CD14-positive monocyte (primary cell): ENCODE data around the gene RBPJL. TPM values are rescaled to one million over a fixed set of nuclear protein-coding genes. Genes with fewer than 3 reads are reported as not detected.

Experiments used
- DNase-seq, 3 donors: peaks; one replicate each; pipeline ENCODE4 v3.0.0-alpha.2; 2011 to 2022
- H2AFZ ChIP-seq: 2 replicates; pipeline ENCODE4 v1.6.0; 2012; ENCODE audit warnings: mild to moderate bottlenecking, low read depth, low read length, inconsistent platforms; ENCODE audit not compliant: insufficient read depth, poor library complexity, severe bottlenecking
- H3K27ac ChIP-seq, 2 donors: 1 replicate in 1 of 2; 2 replicates in 1 of 2; pipeline ENCODE4 v1.5.1; 2012 to 2013; ENCODE audit warnings: low read length in 2 of 2, control low read depth in 1 of 2, inconsistent platforms in 1 of 2, low read depth in 1 of 2, mild to moderate bottlenecking in 1 of 2
- H3K27me3 ChIP-seq, 2 donors: one replicate each; pipeline versions ENCODE4 v1.6.0 to v1.6.1; 2011 to 2013; ENCODE audit warnings: low read length in 2 of 2; ENCODE audit not compliant: control insufficient read depth in 2 of 2, insufficient read depth in 2 of 2
- H3K36me3 ChIP-seq, 2 donors: replicated peaks in 1 of 2; 1 replicate in 1 of 2; 2 replicates in 1 of 2; pipeline versions ENCODE4 v1.5.1 to v1.6.1; 2012 to 2013; ENCODE audit warnings: low read length in 2 of 2, control low read depth in 1 of 2, inconsistent platforms in 1 of 2, mild to moderate bottlenecking in 1 of 2; ENCODE audit not compliant: insufficient read depth in 2 of 2, control insufficient read depth in 1 of 2
- H3K4me1 ChIP-seq, 2 donors: 1 replicate in 1 of 2; 2 replicates in 1 of 2; pipeline versions ENCODE4 v1.5.1 to v1.6.1; 2012 to 2013; ENCODE audit warnings: low read length in 2 of 2, control low read depth in 1 of 2, inconsistent platforms in 1 of 2, mild to moderate bottlenecking in 1 of 2, moderate library complexity in 1 of 2; ENCODE audit not compliant: insufficient read depth in 2 of 2, control insufficient read depth in 1 of 2
- H3K4me2 ChIP-seq: replicated peaks from 2 replicates; pipeline ENCODE3; 2012; ENCODE audit warnings: low read length, moderate library complexity, mild to moderate bottlenecking; ENCODE audit not compliant: poor library complexity, severe bottlenecking; ENCODE audit errors: extremely low read depth
- H3K4me3 ChIP-seq, 3 experiments: fragments of 200-600 bp in 1 of 3; sonication (generic) in 1 of 3; replicated peaks in 1 of 3; 1 replicate in 2 of 3; 2 replicates in 1 of 3; pipeline ENCODE4 v1.5.1; 2011 to 2013; ENCODE audit warnings: low read length in 3 of 3, mild to moderate bottlenecking in 3 of 3, control low read depth in 2 of 3, low read depth in 2 of 3, inconsistent platforms in 1 of 3, moderate library complexity in 1 of 3
- H3K79me2 ChIP-seq: 2 replicates; pipeline ENCODE4 v1.6.0; 2012; ENCODE audit warnings: mild to moderate bottlenecking, control low read depth, inconsistent platforms, low read length, moderate library complexity; ENCODE audit not compliant: insufficient read depth
- H3K9ac ChIP-seq: 2 replicates; pipeline ENCODE4 v1.6.0; 2017; ENCODE audit warnings: low read length, mild to moderate bottlenecking; ENCODE audit not compliant: insufficient read depth, poor library complexity, severe bottlenecking
- H3K9me3 ChIP-seq, 2 donors: replicated peaks in 1 of 2; 1 replicate in 1 of 2; 2 replicates in 1 of 2; pipeline versions ENCODE4 v1.5.1 to v1.6.1; 2012 to 2013; ENCODE audit warnings: low read length in 2 of 2, control low read depth in 1 of 2; ENCODE audit not compliant: control insufficient read depth in 1 of 2, insufficient read depth in 1 of 2
- H4K20me1 ChIP-seq: 2 replicates; pipeline ENCODE4 v1.6.0; 2012; ENCODE audit warnings: mild to moderate bottlenecking, low read length, control low read depth, moderate library complexity; ENCODE audit not compliant: insufficient read depth
- H3K27ac Mint-ChIP-seq, 7 donors: one replicate each; pipeline ENCODE4 v1.8.0; 2020; ENCODE audit warnings: mild to moderate bottlenecking in 7 of 7, mixed read lengths in 7 of 7, moderate library complexity in 6 of 7, inconsistent platforms in 2 of 7
- H3K27me3 Mint-ChIP-seq, 3 donors: one replicate each; pipeline ENCODE4 v1.8.0; 2021 to 2022; ENCODE audit warnings: low read depth in 3 of 3, mild to moderate bottlenecking in 3 of 3, mixed read lengths in 3 of 3, moderate library complexity in 3 of 3, inconsistent platforms in 1 of 3
- H3K36me3 Mint-ChIP-seq, 2 donors: one replicate each; pipeline ENCODE4 v1.8.0; 2020; ENCODE audit warnings: mixed read lengths in 2 of 2, inconsistent platforms in 1 of 2, mild to moderate bottlenecking in 1 of 2
- H3K4me1 Mint-ChIP-seq: one replicate; pipeline ENCODE4 v1.8.0; 2020; ENCODE audit warnings: mild to moderate bottlenecking, mixed read lengths
- H3K4me3 Mint-ChIP-seq, 2 donors: one replicate each; pipeline ENCODE4 v1.8.0; 2020; ENCODE audit warnings: mild to moderate bottlenecking in 2 of 2, mixed read lengths in 2 of 2, moderate library complexity in 1 of 2
- H3K9me3 Mint-ChIP-seq, 7 donors: one replicate each; pipeline ENCODE4 v1.8.0; 2020 to 2022; ENCODE audit warnings: mixed read lengths in 7 of 7, mild to moderate bottlenecking in 6 of 7, moderate library complexity in 6 of 7, inconsistent platforms in 2 of 7
- CTCF ChIP-seq: fragments of 200-600 bp; IDR thresholded peaks from one replicate; pipeline ENCODE4 v1.8.0; 2022; ENCODE audit warnings: antibody characterized with exemption, mild to moderate bottlenecking
- WGBS: methylation state at CpG from one replicate; pipeline ENCODE4 v1.1.5; 2013; ENCODE audit warnings: missing lambda C conversion rate; ENCODE audit not compliant: insufficient coverage; 5-methylcytosine and 5-hydroxymethylcytosine counted together
- intact Hi-C, 2 donors: fragments of 100-400 bp; cut with micrococcal nuclease; formaldehyde crosslinking; loops; one replicate each; pipeline versions ENCODE4 v1.15.0 to v1.15.1; 2023
- polyA plus RNA-seq, 3 donors: library from polyadenylated mRNA; depleted of rRNA in 1 of 3; unstranded in 2 of 3; stranded (reverse) in 1 of 3; fragments of 300-500 nt in 2 of 3; fragments of >200 nt in 1 of 3; fragmentation: Illumina TruSeq in 2 of 3; gene quantifications; 1 replicate in 2 of 3; 2 replicates in 1 of 3; pipeline ENCODE4 v1.2.3, GENCODE V29; 2012 to 2021

RBPJL gene
- polyA plus RNA-seq, 3 donors, result not detected

- H3K4me3 ChIP-seq, result no peak overlapping the region
- TF ChIP-seq CTCF, result no peak
- no peak overlapping the region for H2AFZ ChIP-seq
- H3K4me1 Mint-ChIP-seq, result peaks cover 22% of the 10 kb centered on the region
- no peak overlapping the region for H3K4me3 Mint-ChIP-seq
- H3K27ac ChIP-seq, result no peak overlapping the region
- no peaks in the 10 kb centered on the region for H3K36me3 ChIP-seq
- peaks cover 6 to 8% of the 10 kb centered on the region in 2 donors for H3K36me3 Mint-ChIP-seq
- DNase-seq, result no peak
- H4K20me1 ChIP-seq, result no peaks in the 10 kb centered on the region
- H3K9me3 Mint-ChIP-seq, result peaks cover 0 to 2% (median 0%) of the 10 kb centered on the region in 7 donors
- H3K27me3 Mint-ChIP-seq, result peaks cover 0 to 3% (median 2%) of the 10 kb centered on the region in 3 donors
- no peak overlapping the region for H3K27ac Mint-ChIP-seq
- peaks cover 16 to 24% of the 10 kb centered on the region in 2 donors for H3K4me1 ChIP-seq
- intact Hi-C loops, result no loop called here
- no peak overlapping the region for H3K4me2 ChIP-seq
- no peaks in the 10 kb centered on the region for H3K27me3 ChIP-seq
- no peaks in the 10 kb centered on the region for H3K79me2 ChIP-seq
- H3K9me3 ChIP-seq, result no peaks in the 10 kb centered on the region
- WGBS, result 60% methylated on average over 1 of the region's 5 CpGs
- no peak overlapping the region for H3K9ac ChIP-seq
Measured at GRCh38 chr20:45340236-45340847, 33.7 kb downstream of the RBPJL start.

GRCh38 chr20:45340951-45341350 is 34.3 kb downstream of the RBPJL start:
- no peak overlapping the region for H3K27ac ChIP-seq
- no peak overlapping the region for H2AFZ ChIP-seq
- no peaks in the 10 kb centered on the region for H3K79me2 ChIP-seq
- Mint-ChIP-seq H3K4me3 (no peak overlapping the region), H3K9me3 (peaks cover 0 to 2% (median 0%) of the 10 kb centered on the region in 7 donors), H3K4me1 (peaks cover 28% of the 10 kb centered on the region), H3K36me3 (peaks cover 4% of the 10 kb centered on the region in 2 donors), H3K27ac (no peak overlapping the region), H3K27me3 (peaks cover 0 to 3% (median 2%) of the 10 kb centered on the region in 3 donors)
- H3K36me3 ChIP-seq, result no peaks in the 10 kb centered on the region
- WGBS, result 80% methylated on average over 1 of the region's 1 CpG
- H4K20me1 ChIP-seq, result no peaks in the 10 kb centered on the region
- no peaks in the 10 kb centered on the region for H3K27me3 ChIP-seq
- no peak for TF ChIP-seq CTCF
- intact Hi-C loops, result no loop called here
- H3K4me1 ChIP-seq, result peaks cover 16 to 30% of the 10 kb centered on the region in 2 donors
- H3K9ac ChIP-seq, result no peak overlapping the region
- no peak overlapping the region for H3K4me2 ChIP-seq
- DNase-seq, result no peak
- H3K9me3 ChIP-seq, result no peaks in the 10 kb centered on the region
- no peak overlapping the region for H3K4me3 ChIP-seq
